Osteoblast (primary cell): ENCODE measurements around the gene NDUFS6. TPM values are rescaled to one million over a fixed set of nuclear protein-coding genes. Genes with fewer than 3 reads are reported as not detected.

Experiments used
- DNase-seq: peaks from one replicate; pipeline ENCODE4 v3.0.0; 2011; ENCODE audit warnings: low spot score, mixed read lengths; ENCODE audit not compliant: insufficient read length; ENCODE audit errors: missing footprints
- H2AFZ ChIP-seq: 2 replicates; pipeline ENCODE4 v1.6.0; 2011; ENCODE audit warnings: mild to moderate bottlenecking, low read length
- H3K27ac ChIP-seq: 2 replicates; pipeline ENCODE4 v1.5.1; 2011; ENCODE audit warnings: mild to moderate bottlenecking, low read depth, low read length, moderate library complexity
- H3K27me3 ChIP-seq: 2 replicates; pipeline ENCODE4 v1.6.0; 2012; ENCODE audit warnings: mild to moderate bottlenecking, control low read depth, inconsistent platforms, low read length, moderate library complexity; ENCODE audit not compliant: insufficient read depth
- H3K36me3 ChIP-seq: 2 replicates; pipeline ENCODE4 v1.5.1; 2011; ENCODE audit warnings: mild to moderate bottlenecking, low read length, control low read depth, moderate library complexity; ENCODE audit not compliant: insufficient read depth
- H3K4me1 ChIP-seq: 2 replicates; pipeline ENCODE4 v1.5.1; 2011; ENCODE audit warnings: mild to moderate bottlenecking, low read length, control low read depth, moderate library complexity; ENCODE audit not compliant: insufficient read depth
- H3K4me2 ChIP-seq: 2 replicates; pipeline ENCODE4 v1.6.0; 2011; ENCODE audit warnings: mild to moderate bottlenecking, low read length; ENCODE audit not compliant: insufficient read depth
- H3K4me3 ChIP-seq: fragments of 200-600 bp; sonication (generic); 3 replicates; pipeline ENCODE4 v1.5.1; 2012; ENCODE audit warnings: mild to moderate bottlenecking, low read length, inconsistent platforms; ENCODE audit not compliant: insufficient read depth
- H3K79me2 ChIP-seq: 2 replicates; pipeline ENCODE4 v1.6.0; 2012; ENCODE audit warnings: mild to moderate bottlenecking, low read length, control low read depth, inconsistent platforms; ENCODE audit not compliant: insufficient read depth
- H3K9me3 ChIP-seq: 2 replicates; pipeline ENCODE4 v1.5.1; 2011; ENCODE audit warnings: low read depth, low read length, control low read depth
- H4K20me1 ChIP-seq: 2 replicates; pipeline ENCODE4 v1.6.0; 2012; ENCODE audit warnings: mild to moderate bottlenecking, low read length, control low read depth; ENCODE audit not compliant: insufficient read depth
- total RNA-seq: library from RNA; depleted of rRNA; stranded (reverse); fragments of >200 nt; gene quantifications from 2 replicates; pipeline ENCODE4 v1.2.3, GENCODE V29; 2012
- TF ChIP-seq, protein P1 (sequence below): IDR thresholded peaks from 2 replicates; pipeline ENCODE4 v1.5.1; 2011; ENCODE audit warnings: mild to moderate bottlenecking, low read depth, low read length, moderate library complexity; ENCODE audit errors: extremely low read depth

Gene NDUFS6
- total RNA-seq, 1 donor = 23.9 TPM

DNA sequence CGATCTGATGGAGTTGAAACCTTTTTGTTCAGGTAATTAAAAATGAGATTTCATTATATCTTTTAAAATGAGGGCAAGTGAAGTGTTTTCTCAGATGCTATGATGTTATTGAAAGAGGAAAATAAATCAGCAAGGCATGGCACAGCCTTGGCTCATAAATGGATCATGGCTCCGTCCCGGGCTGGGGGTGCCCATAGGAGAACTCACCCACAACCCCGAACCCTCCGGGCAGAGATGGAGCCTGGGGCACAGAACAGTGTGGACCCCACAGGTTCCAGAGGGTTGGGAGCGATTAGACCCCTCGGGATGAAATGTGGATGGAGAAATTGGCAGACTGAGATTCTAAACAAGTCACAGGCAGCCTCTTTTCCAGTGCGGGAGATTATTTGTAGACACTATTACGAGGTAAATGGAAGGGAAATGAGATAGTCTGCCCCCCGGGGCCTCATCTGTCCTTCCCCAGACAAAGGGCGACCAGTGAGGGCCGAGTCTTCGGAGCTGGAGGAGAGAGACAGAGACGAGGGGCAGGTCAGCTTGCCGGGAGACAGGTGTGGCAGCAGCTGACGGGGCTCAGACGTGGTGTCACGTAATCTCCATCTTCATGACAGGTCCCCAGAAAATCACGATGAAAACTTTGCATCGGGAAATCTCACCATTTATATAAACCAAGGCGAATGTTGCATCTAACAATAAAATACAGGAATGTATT lies 33.7 kb downstream of the NDUFS6 start:
- no peaks in the 10 kb centered on the region for H3K4me1 ChIP-seq
- no peak overlapping the region for H2AFZ ChIP-seq
- no peak overlapping the region for H3K27ac ChIP-seq
- peak; percentile 51 for DNase-seq
- H3K4me3 ChIP-seq = no peak overlapping the region
- no peaks in the 10 kb centered on the region for H4K20me1 ChIP-seq
- H3K79me2 ChIP-seq = no peaks in the 10 kb centered on the region
- H3K9me3 ChIP-seq = no peaks in the 10 kb centered on the region
- no peaks in the 10 kb centered on the region for H3K36me3 ChIP-seq
- no peak overlapping the region for H3K4me2 ChIP-seq
- TF ChIP-seq, protein P1, sequence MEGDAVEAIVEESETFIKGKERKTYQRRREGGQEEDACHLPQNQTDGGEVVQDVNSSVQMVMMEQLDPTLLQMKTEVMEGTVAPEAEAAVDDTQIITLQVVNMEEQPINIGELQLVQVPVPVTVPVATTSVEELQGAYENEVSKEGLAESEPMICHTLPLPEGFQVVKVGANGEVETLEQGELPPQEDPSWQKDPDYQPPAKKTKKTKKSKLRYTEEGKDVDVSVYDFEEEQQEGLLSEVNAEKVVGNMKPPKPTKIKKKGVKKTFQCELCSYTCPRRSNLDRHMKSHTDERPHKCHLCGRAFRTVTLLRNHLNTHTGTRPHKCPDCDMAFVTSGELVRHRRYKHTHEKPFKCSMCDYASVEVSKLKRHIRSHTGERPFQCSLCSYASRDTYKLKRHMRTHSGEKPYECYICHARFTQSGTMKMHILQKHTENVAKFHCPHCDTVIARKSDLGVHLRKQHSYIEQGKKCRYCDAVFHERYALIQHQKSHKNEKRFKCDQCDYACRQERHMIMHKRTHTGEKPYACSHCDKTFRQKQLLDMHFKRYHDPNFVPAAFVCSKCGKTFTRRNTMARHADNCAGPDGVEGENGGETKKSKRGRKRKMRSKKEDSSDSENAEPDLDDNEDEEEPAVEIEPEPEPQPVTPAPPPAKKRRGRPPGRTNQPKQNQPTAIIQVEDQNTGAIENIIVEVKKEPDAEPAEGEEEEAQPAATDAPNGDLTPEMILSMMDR = no peak
- peaks cover 34% of the 10 kb centered on the region for H3K27me3 ChIP-seq

DNA sequence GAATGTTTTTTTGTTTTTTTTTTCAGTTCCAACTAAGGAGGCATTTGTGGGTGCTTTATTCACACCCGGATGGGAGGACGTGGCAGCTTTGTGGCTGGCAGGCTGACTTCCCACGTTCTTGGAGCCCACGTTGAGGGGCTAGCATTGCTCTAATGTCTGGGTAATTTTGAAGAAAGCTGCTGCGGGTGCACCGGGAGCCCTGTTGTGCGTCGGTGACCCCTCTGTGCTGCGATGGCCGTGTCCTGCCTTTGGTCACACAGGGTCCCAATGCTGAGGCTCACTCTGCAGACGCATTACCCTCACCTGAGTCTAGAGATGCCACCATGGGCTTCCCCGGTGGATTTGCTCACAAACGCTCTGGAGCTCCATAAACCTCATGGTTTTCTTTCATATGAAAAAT lies 34.2 kb downstream of the NDUFS6 start:
- Histone ChIP-seq H3K9me3 (no peaks in the 10 kb centered on the region), H3K79me2 (no peaks in the 10 kb centered on the region), H3K27me3 (peaks cover 34% of the 10 kb centered on the region), H2AFZ (no peak overlapping the region), H3K4me2 (no peak overlapping the region), H3K4me3 (no peak overlapping the region), H3K4me1 (no peaks in the 10 kb centered on the region), H4K20me1 (no peaks in the 10 kb centered on the region), H3K27ac (no peak overlapping the region), H3K36me3 (no peaks in the 10 kb centered on the region)
- DNase-seq = peak; percentile 29
- TF ChIP-seq, protein P1 = no peak

DNA sequence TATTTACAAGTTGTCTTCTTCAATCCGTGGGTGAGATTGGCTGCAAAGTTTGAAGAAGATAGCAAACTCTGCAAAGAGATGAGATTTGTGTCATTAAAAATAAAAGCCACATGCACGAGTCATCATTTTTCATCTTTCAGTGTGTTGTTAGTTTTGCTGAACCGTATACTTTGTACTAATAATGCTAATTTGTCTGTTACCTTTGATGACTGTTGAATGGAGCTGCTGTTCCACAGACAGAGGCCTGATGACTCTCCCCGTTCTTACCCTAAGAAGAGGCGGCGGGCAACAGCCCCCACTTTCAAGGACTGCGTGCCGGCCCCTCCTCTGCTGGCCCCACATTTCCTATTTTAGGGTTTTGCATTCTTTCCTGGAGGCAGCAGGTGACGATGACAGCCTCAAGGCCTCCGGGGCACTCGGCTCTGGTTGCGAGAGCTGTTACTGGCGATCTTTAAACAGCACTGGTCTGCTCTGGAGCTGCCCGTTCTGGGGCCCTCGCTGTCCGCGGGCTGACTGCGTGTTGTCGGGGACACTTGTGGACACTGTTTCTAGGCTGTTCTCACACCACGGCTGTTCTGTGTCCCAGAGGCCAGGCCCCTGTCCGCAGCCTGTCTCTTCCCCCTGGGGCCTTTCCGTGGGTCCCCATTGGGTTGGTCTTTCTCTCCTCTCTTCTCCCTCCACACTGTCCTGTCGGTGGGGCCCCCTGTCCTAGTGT lies 35.1 kb downstream of the NDUFS6 start:
- Histone ChIP-seq H3K4me1 (no peaks in the 10 kb centered on the region), H3K36me3 (no peaks in the 10 kb centered on the region), H3K9me3 (no peaks in the 10 kb centered on the region), H4K20me1 (no peaks in the 10 kb centered on the region), H3K4me3 (no peak overlapping the region), H3K4me2 (no peak overlapping the region), H2AFZ (no peak overlapping the region), H3K27ac (no peak overlapping the region), H3K27me3 (peaks cover 29% of the 10 kb centered on the region), H3K79me2 (no peaks in the 10 kb centered on the region)
- TF ChIP-seq, protein P1 = no peak
- DNase-seq = peak; percentile 52
